Measurements from ENCODE around the gene PHB1.

GRCh38 chr17:49407086-49407485, 7.6 kb downstream of the PHB1 start:
- TF ChIP-seq MAFK (IDR thresholded peaks at IDR 0.05; ENCODE audit: low read depth, low read length) = no peak
- TF ChIP-seq, protein P1, sequence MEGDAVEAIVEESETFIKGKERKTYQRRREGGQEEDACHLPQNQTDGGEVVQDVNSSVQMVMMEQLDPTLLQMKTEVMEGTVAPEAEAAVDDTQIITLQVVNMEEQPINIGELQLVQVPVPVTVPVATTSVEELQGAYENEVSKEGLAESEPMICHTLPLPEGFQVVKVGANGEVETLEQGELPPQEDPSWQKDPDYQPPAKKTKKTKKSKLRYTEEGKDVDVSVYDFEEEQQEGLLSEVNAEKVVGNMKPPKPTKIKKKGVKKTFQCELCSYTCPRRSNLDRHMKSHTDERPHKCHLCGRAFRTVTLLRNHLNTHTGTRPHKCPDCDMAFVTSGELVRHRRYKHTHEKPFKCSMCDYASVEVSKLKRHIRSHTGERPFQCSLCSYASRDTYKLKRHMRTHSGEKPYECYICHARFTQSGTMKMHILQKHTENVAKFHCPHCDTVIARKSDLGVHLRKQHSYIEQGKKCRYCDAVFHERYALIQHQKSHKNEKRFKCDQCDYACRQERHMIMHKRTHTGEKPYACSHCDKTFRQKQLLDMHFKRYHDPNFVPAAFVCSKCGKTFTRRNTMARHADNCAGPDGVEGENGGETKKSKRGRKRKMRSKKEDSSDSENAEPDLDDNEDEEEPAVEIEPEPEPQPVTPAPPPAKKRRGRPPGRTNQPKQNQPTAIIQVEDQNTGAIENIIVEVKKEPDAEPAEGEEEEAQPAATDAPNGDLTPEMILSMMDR (IDR thresholded peaks at IDR 0.05; ENCODE audit: control extremely low read depth in 1 of 3, insufficient read depth in 1 of 3, low read depth in 1 of 3, low read length in 3 of 3) = no peak
- TF ChIP-seq JUN (IDR thresholded peaks at IDR 0.05; ENCODE audit: low read depth, low read length) = no peak
- TF ChIP-seq RXRA (IDR thresholded peaks at IDR 0.05; ENCODE audit: insufficient read depth, low read depth, low read length) = no peak
- no peak for TF ChIP-seq GTF2F1 (IDR thresholded peaks at IDR 0.05; ENCODE audit: borderline replicate concordance, low read depth, low read length)
- no peak for TF ChIP-seq EZH2 (IDR thresholded peaks at IDR 0.05; ENCODE audit: low read depth, low read length, severe bottlenecking)
- no peak for TF ChIP-seq SRF (IDR thresholded peaks at IDR 0.05; ENCODE audit: low read depth, low read length)
- TF ChIP-seq, protein P2, sequence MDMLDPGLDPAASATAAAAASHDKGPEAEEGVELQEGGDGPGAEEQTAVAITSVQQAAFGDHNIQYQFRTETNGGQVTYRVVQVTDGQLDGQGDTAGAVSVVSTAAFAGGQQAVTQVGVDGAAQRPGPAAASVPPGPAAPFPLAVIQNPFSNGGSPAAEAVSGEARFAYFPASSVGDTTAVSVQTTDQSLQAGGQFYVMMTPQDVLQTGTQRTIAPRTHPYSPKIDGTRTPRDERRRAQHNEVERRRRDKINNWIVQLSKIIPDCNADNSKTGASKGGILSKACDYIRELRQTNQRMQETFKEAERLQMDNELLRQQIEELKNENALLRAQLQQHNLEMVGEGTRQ (IDR thresholded peaks at IDR 0.05; ENCODE audit: low read length) = no peak
- no peak for TF ChIP-seq GABPA (IDR thresholded peaks at IDR 0.05; ENCODE audit: borderline replicate concordance, insufficient read depth, low read length)
